Spleen (tissue), 11 donors: ENCODE data around the gene BMP6. TPM values are rescaled to one million over a fixed set of nuclear protein-coding genes. Genes with fewer than 3 reads are reported as not detected.
"Not testable (repeated sequence)": the region's sequence is repeated elsewhere in the genome, so short reads cannot be mapped to it uniquely, and the experiment has no call there.

Experiments
- DNase-seq: peaks from one replicate; pipeline ENCODE4 v3.0.0-alpha.2; 2020
- H3K27ac ChIP-seq, 8 donors: fragments of 200-600 bp; sonication (generic) in 7 of 8; 1 replicate in 4 of 8; 2 replicates in 4 of 8; pipeline versions ENCODE4 v1.5.0 to v1.8.0; 2016 to 2021; ENCODE audit warnings: inconsistent platforms in 4 of 8, mild to moderate bottlenecking in 4 of 8, moderate library complexity in 1 of 8
- H3K27me3 ChIP-seq, 7 donors: fragments of 200-600 bp; sonication (generic) in 6 of 7; replicated peaks in 1 of 7; 1 replicate in 4 of 7; 2 replicates in 3 of 7; pipeline versions ENCODE4 v1.5.0 to v1.8.0; 2016 to 2021; ENCODE audit warnings: inconsistent platforms in 3 of 7, mild to moderate bottlenecking in 1 of 7
- H3K36me3 ChIP-seq, 6 donors: fragments of 200-600 bp; sonication (generic) in 5 of 6; 1 replicate in 4 of 6; 2 replicates in 2 of 6; pipeline versions ENCODE4 v1.5.0 to v1.8.0; 2016 to 2021; ENCODE audit warnings: inconsistent platforms in 2 of 6
- H3K4me1 ChIP-seq, 6 donors: fragments of 200-600 bp; sonication (generic) in 5 of 6; 1 replicate in 3 of 6; 2 replicates in 3 of 6; pipeline versions ENCODE4 v1.5.0 to v1.8.0; 2016 to 2021; ENCODE audit warnings: inconsistent platforms in 3 of 6
- H3K4me3 ChIP-seq, 8 donors: fragments of 200-600 bp; sonication (generic) in 7 of 8; 1 replicate in 4 of 8; 2 replicates in 4 of 8; pipeline versions ENCODE4 v1.5.0 to v1.8.0; 2016 to 2021; ENCODE audit warnings: inconsistent platforms in 4 of 8, mild to moderate bottlenecking in 4 of 8, moderate library complexity in 2 of 8
- H3K9me3 ChIP-seq, 8 donors: fragments of 200-600 bp; sonication (generic) in 7 of 8; 1 replicate in 4 of 8; 2 replicates in 4 of 8; pipeline versions ENCODE4 v1.5.0 to v1.8.0; 2016 to 2021; ENCODE audit warnings: inconsistent platforms in 4 of 8
- POLR2A ChIP-seq, 3 donors: fragments of 450-650 bp; IDR thresholded peaks; one replicate each; pipeline ENCODE4 v1.5.1; 2017; ENCODE audit warnings: antibody characterized with exemption in 3 of 3, mild to moderate bottlenecking in 1 of 3
- POLR2AphosphoS5 ChIP-seq, 3 donors: sonication (generic); formaldehyde crosslinking; IDR thresholded peaks; one replicate each; pipeline ENCODE4 v1.5.1; 2017; ENCODE audit warnings: antibody characterized with exemption in 3 of 3
- WGBS, 5 donors: extraction: QIAGEN DNeasy Blood & Tissue Kit in 3 of 5; methylation state at CpG; one replicate each; pipeline versions ENCODE4 v1.1.5 to v1.1.7; 2013 to 2018; 5-methylcytosine and 5-hydroxymethylcytosine counted together
- intact Hi-C: fragments of 100-400 bp; cut with DNase I; formaldehyde crosslinking; loops from one replicate; pipeline ENCODE4 v1.15.0; 2023; ENCODE audit warnings: low total_unique reads
- polyA plus RNA-seq, 3 donors: library from polyadenylated mRNA; stranded (reverse); fragments of 200-250 nt; gene quantifications; one replicate each; pipeline ENCODE4 v1.2.1, GENCODE V29; 2013
- total RNA-seq, 7 donors: library from RNA; depleted of rRNA in 3 of 7; stranded (reverse); fragments of >200 nt in 3 of 7; fragmentation: NEBNext Ultra II Directional in 4 of 7; extraction: Animal tissue kit (Norgen Biotek cat#: 25700) in 4 of 7; gene quantifications; one replicate each; pipeline versions ENCODE4 v1.1.0 to v1.2.1, GENCODE V29; 2016 to 2021
- TF ChIP-seq, protein P1 (sequence below), 11 experiments: fragments of 200-600 bp in 7 of 11; fragments of 450-650 bp in 4 of 11; sonication (generic) in 4 of 11; IDR thresholded peaks in 8 of 11; conservative IDR thresholded peaks in 3 of 11; 1 replicate in 7 of 11; 2 replicates in 4 of 11; pipeline versions ENCODE4 v1.4.0 to v1.8.0; 2016 to 2021; ENCODE audit warnings: antibody characterized with exemption in 11 of 11, inconsistent platforms in 4 of 11, mild to moderate bottlenecking in 1 of 11
- donor health status: healthy with polysubstance abuse.
- donor health status: DM: no; HTN: no; CAD: no; lungs with moderate emphysema.
- donor health status: DM: no; HTN: no; CAD: no.
- donor health status: Bipolar disorder and iron deficiency.
- donor health status: healthy.
- donor health status: DM: no; HTN: no; CAD: no.
- donor health status: DM: yes; HTN: yes; CAD: no.

The BMP6 gene
- total and polyA plus RNA-seq, 10 donors = 0.58 to 6.9 (median 4.8) TPM

DNA sequence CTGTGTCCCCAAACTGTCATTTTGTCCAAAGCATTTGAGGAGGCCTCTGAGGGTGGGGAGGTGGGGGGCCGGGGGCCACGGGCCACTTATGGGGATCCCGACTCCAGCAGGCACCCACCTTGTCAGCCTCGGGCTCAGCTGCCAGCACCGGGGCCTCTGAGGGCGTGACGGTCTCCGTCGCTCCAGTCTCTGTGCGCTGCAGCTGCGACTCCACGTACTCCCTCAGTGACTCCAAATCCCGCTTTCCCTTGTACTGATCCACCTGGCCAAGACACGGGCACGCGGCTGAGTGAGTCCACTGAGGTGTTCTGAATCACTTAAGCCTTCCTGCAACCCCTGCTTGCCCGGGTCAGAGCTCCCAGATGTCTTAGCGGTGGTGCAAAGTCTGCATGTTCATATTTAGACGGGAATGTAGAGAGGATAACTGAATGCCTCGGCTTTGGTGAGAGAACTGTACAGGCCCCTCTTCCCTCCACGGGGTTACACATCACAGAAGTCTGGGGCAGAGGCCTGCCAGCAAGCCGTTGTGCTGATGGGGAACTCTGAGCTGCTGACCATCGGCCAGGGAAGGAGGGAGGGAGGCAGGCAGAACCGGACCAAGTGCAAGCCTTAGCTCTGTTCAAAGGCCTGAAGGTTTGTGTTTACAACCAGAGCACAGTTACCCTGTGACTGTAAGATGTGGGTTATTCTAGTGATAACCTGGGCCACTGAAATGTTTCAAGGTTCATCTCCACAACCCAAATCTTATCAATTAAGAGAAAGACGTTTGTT lies 162.9 kb downstream of the BMP6 start:
- WGBS, 5 donors = 93 to 96% (median 96%) methylated on average over 25 of the region's 25 CpGs
- Histone ChIP-seq H3K36me3 (peaks cover 5 to 100% (median 98%) of the 10 kb centered on the region in 6 donors), H3K27ac (no peak overlapping the region), H3K4me1 (no peaks in the 10 kb centered on the region), H3K9me3 (no peaks in the 10 kb centered on the region), H3K4me3 (no peak overlapping the region), H3K27me3 (no peaks in the 10 kb centered on the region)
- peak in 2 of 3 donors; percentile 23 to 34 for TF ChIP-seq POLR2AphosphoS5 (IDR thresholded peaks at IDR 0.05)
- no peak for TF ChIP-seq POLR2A (IDR thresholded peaks at IDR 0.05)
- TF ChIP-seq, protein P1, sequence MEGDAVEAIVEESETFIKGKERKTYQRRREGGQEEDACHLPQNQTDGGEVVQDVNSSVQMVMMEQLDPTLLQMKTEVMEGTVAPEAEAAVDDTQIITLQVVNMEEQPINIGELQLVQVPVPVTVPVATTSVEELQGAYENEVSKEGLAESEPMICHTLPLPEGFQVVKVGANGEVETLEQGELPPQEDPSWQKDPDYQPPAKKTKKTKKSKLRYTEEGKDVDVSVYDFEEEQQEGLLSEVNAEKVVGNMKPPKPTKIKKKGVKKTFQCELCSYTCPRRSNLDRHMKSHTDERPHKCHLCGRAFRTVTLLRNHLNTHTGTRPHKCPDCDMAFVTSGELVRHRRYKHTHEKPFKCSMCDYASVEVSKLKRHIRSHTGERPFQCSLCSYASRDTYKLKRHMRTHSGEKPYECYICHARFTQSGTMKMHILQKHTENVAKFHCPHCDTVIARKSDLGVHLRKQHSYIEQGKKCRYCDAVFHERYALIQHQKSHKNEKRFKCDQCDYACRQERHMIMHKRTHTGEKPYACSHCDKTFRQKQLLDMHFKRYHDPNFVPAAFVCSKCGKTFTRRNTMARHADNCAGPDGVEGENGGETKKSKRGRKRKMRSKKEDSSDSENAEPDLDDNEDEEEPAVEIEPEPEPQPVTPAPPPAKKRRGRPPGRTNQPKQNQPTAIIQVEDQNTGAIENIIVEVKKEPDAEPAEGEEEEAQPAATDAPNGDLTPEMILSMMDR (IDR thresholded peaks at IDR 0.05 in 8 of 11, conservative IDR thresholded peaks at IDR 0.05 in 3 of 11) = no peak
- peak; percentile 74 for DNase-seq
- intact Hi-C loops = no loop called here

- Histone ChIP-seq H3K4me1 (no peaks in the 10 kb centered on the region), H3K27ac (no peak overlapping the region), H3K36me3 (peaks cover 0 to 100% (median 97%) of the 10 kb centered on the region in 6 donors), H3K4me3 (no peak overlapping the region), H3K9me3 (no peaks in the 10 kb centered on the region), H3K27me3 (no peaks in the 10 kb centered on the region)
- TF ChIP-seq POLR2A (IDR thresholded peaks at IDR 0.05) = no peak
- TF ChIP-seq, protein P1 (IDR thresholded peaks at IDR 0.05 in 8 of 11, conservative IDR thresholded peaks at IDR 0.05 in 3 of 11) = no peak
- peak in 1 of 3 donors; percentile 1 for TF ChIP-seq POLR2AphosphoS5 (IDR thresholded peaks at IDR 0.05)
- WGBS, 5 donors = 92 to 97% (median 94%) methylated on average over 15 of the region's 15 CpGs
- intact Hi-C loops = no loop called here
- DNase-seq = peak; percentile 24
These were observed 165.4 kb downstream of the BMP6 start for GRCh38 chr6:7891078-7891872.

- intact Hi-C loops = not testable (repeated sequence)
These were observed 166.5 kb downstream of the BMP6 start for GRCh38 chr6:7892367-7892766.

GRCh38 chr6:7893342-7893741 lies 167.4 kb downstream of the BMP6 start:
- DNase-seq = peak; percentile 25
- 91 to 97% (median 96%) methylated on average over 11 to 12 of the region's 12 CpGs for WGBS, 5 donors
- no peak overlapping the region for H3K27ac ChIP-seq
- TF ChIP-seq POLR2AphosphoS5 (IDR thresholded peaks at IDR 0.05) = peak in 2 of 3 donors; percentile 40 to 41
- TF ChIP-seq, protein P1 (IDR thresholded peaks at IDR 0.05 in 8 of 11, conservative IDR thresholded peaks at IDR 0.05 in 3 of 11) = no peak
- H3K4me3 ChIP-seq = no peak overlapping the region
- intact Hi-C loops = no loop called here
- H3K27me3 ChIP-seq = no peaks in the 10 kb centered on the region
- no peaks in the 10 kb centered on the region for H3K4me1 ChIP-seq
- no peaks in the 10 kb centered on the region for H3K9me3 ChIP-seq
- peaks cover 0 to 100% (median 96%) of the 10 kb centered on the region in 6 donors for H3K36me3 ChIP-seq

More at GRCh38 chr6:7892367-7892766, 166.5 kb downstream of the BMP6 start:
- H3K36me3 ChIP-seq = peaks cover 0 to 100% (median 97%) of the 10 kb centered on the region in 6 donors
- not testable (repeated sequence) for H3K4me1 ChIP-seq, H3K9me3 ChIP-seq, H3K27ac ChIP-seq, H3K27me3 ChIP-seq, H3K4me3 ChIP-seq
- DNase-seq = peak; percentile 4
- WGBS, 5 donors = 93 to 100% (median 94%) methylated on average over 4 of the region's 4 CpGs
